HUES48 (cell line): ENCODE data around the gene CSRNP3.

Source experiments
- H3K27ac ChIP-seq: one replicate; pipeline ENCODE4 v1.7.0; 2013; ENCODE audit warnings: low read depth, low read length, inconsistent platforms
- H3K27me3 ChIP-seq: 2 replicates; pipeline ENCODE4 v1.6.1; 2013; ENCODE audit warnings: mild to moderate bottlenecking, low read length; ENCODE audit not compliant: control insufficient read depth, insufficient read depth
- H3K36me3 ChIP-seq: 2 replicates; pipeline ENCODE4 v1.6.1; 2013; ENCODE audit warnings: low read length; ENCODE audit not compliant: control insufficient read depth, insufficient read depth
- H3K4me1 ChIP-seq: 2 replicates; pipeline ENCODE4 v1.6.1; 2013; ENCODE audit warnings: mild to moderate bottlenecking, low read length; ENCODE audit not compliant: control insufficient read depth, insufficient read depth
- H3K4me3 ChIP-seq: 2 replicates; pipeline ENCODE4 v1.5.1; 2013; ENCODE audit warnings: mild to moderate bottlenecking, low read depth, low read length
- H3K9ac ChIP-seq: 2 replicates; pipeline ENCODE4 v1.6.1; 2013; ENCODE audit warnings: mild to moderate bottlenecking, low read depth, low read length, moderate library complexity
- H3K9me3 ChIP-seq: 2 replicates; pipeline ENCODE4 v1.6.1; 2013; ENCODE audit warnings: low read length; ENCODE audit not compliant: control insufficient read depth, insufficient read depth

The CSRNP3 gene

GRCh38 chr2:165500816-165501215 lies 31.3 kb downstream of the CSRNP3 start:
- Histone ChIP-seq H3K9ac (no peak overlapping the region), H3K27ac (no peak overlapping the region), H3K4me1 (no peaks in the 10 kb centered on the region), H3K4me3 (no peak overlapping the region), H3K27me3 (no peaks in the 10 kb centered on the region), H3K9me3 (no peaks in the 10 kb centered on the region), H3K36me3 (peaks cover 4% of the 10 kb centered on the region; the same call in 1 of the 2 replicates)

GRCh38 chr2:165505514-165505913 lies 36.0 kb downstream of the CSRNP3 start:
- Histone ChIP-seq H3K4me1 (no peaks in the 10 kb centered on the region), H3K27me3 (no peaks in the 10 kb centered on the region), H3K9me3 (no peaks in the 10 kb centered on the region), H3K27ac (no peak overlapping the region), H3K9ac (no peak overlapping the region), H3K4me3 (no peak overlapping the region), H3K36me3 (no peaks in the 10 kb centered on the region)

GRCh38 chr2:165508927-165509326 lies 39.4 kb downstream of the CSRNP3 start:
- Histone ChIP-seq H3K36me3 (no peaks in the 10 kb centered on the region), H3K27ac (no peak overlapping the region), H3K4me1 (no peaks in the 10 kb centered on the region), H3K27me3 (no peaks in the 10 kb centered on the region), H3K4me3 (no peak overlapping the region), H3K9me3 (no peaks in the 10 kb centered on the region), H3K9ac (no peak overlapping the region)

GRCh38 chr2:165513479-165513878 lies 44.0 kb downstream of the CSRNP3 start:
- H3K9me3 ChIP-seq, result no peaks in the 10 kb centered on the region

GRCh38 chr2:165518611-165519010 lies 49.1 kb downstream of the CSRNP3 start:
- H3K4me1 ChIP-seq, result peaks cover 10% of the 10 kb centered on the region
- H3K9ac ChIP-seq, result no peak overlapping the region
- no peaks in the 10 kb centered on the region for H3K27me3 ChIP-seq
- no peak overlapping the region for H3K4me3 ChIP-seq
- H3K27ac ChIP-seq, result no peak overlapping the region
- no peaks in the 10 kb centered on the region; the same call in 1 of the 2 replicates for H3K36me3 ChIP-seq
- no peaks in the 10 kb centered on the region for H3K9me3 ChIP-seq

More at GRCh38 chr2:165513479-165513878, 44.0 kb downstream of the CSRNP3 start:
- H3K9ac ChIP-seq, result no peak overlapping the region
- H3K27ac ChIP-seq, result no peak overlapping the region
- no peak overlapping the region for H3K4me3 ChIP-seq
- H3K27me3 ChIP-seq, result no peaks in the 10 kb centered on the region
- no peaks in the 10 kb centered on the region for H3K4me1 ChIP-seq
- H3K36me3 ChIP-seq, result no peaks in the 10 kb centered on the region; the same call in 1 of the 2 replicates

- no peaks in the 10 kb centered on the region for H3K27me3 ChIP-seq
- H3K9me3 ChIP-seq, result no peaks in the 10 kb centered on the region
- peaks cover 10% of the 10 kb centered on the region for H3K4me1 ChIP-seq
- no peak overlapping the region for H3K9ac ChIP-seq
- H3K4me3 ChIP-seq, result no peak overlapping the region
- no peaks in the 10 kb centered on the region; the same call in 1 of the 2 replicates for H3K36me3 ChIP-seq
- H3K27ac ChIP-seq, result no peak overlapping the region
Measured at GRCh38 chr2:165522719-165523118, 53.2 kb downstream of the CSRNP3 start.

GRCh38 chr2:165524720-165525119 lies 55.2 kb downstream of the CSRNP3 start:
- peaks cover 10% of the 10 kb centered on the region for H3K4me1 ChIP-seq
- H3K9me3 ChIP-seq, result no peaks in the 10 kb centered on the region
- no peaks in the 10 kb centered on the region for H3K36me3 ChIP-seq
- H3K4me3 ChIP-seq, result no peak overlapping the region
- H3K27me3 ChIP-seq, result no peaks in the 10 kb centered on the region
- H3K27ac ChIP-seq, result no peak overlapping the region
- no peak overlapping the region for H3K9ac ChIP-seq

GRCh38 chr2:165528691-165529090 lies 59.2 kb downstream of the CSRNP3 start:
- no peaks in the 10 kb centered on the region for H3K4me1 ChIP-seq

GRCh38 chr2:165529130-165529529 lies 59.6 kb downstream of the CSRNP3 start:
- Histone ChIP-seq H3K9ac (no peak overlapping the region), H3K4me1 (no peaks in the 10 kb centered on the region), H3K27ac (no peak overlapping the region), H3K4me3 (no peak overlapping the region), H3K36me3 (no peaks in the 10 kb centered on the region), H3K27me3 (no peaks in the 10 kb centered on the region), H3K9me3 (no peaks in the 10 kb centered on the region)

More at GRCh38 chr2:165528691-165529090, 59.2 kb downstream of the CSRNP3 start:
- Histone ChIP-seq H3K9me3 (no peaks in the 10 kb centered on the region), H3K36me3 (no peaks in the 10 kb centered on the region), H3K27me3 (no peaks in the 10 kb centered on the region), H3K9ac (no peak overlapping the region), H3K27ac (no peak overlapping the region), H3K4me3 (no peak overlapping the region)

- Histone ChIP-seq H3K9me3 (no peaks in the 10 kb centered on the region), H3K4me1 (peaks cover 6% of the 10 kb centered on the region; the same call in 1 of the 2 replicates)
Measured at GRCh38 chr2:165533331-165533730, 63.8 kb downstream of the CSRNP3 start.

GRCh38 chr2:165535471-165535870 lies 66.0 kb downstream of the CSRNP3 start:
- H3K4me3 ChIP-seq, result no peak overlapping the region
- H3K27me3 ChIP-seq, result no peaks in the 10 kb centered on the region

More at GRCh38 chr2:165533331-165533730, 63.8 kb downstream of the CSRNP3 start:
- H3K36me3 ChIP-seq, result no peaks in the 10 kb centered on the region
- no peaks in the 10 kb centered on the region for H3K27me3 ChIP-seq
- no peak overlapping the region for H3K9ac ChIP-seq
- no peak overlapping the region for H3K4me3 ChIP-seq
- no peak overlapping the region for H3K27ac ChIP-seq

More at GRCh38 chr2:165535471-165535870, 66.0 kb downstream of the CSRNP3 start:
- Histone ChIP-seq H3K36me3 (no peaks in the 10 kb centered on the region), H3K9me3 (no peaks in the 10 kb centered on the region), H3K27ac (no peak overlapping the region), H3K9ac (no peak overlapping the region), H3K4me1 (peaks cover 6% of the 10 kb centered on the region; the same call in 1 of the 2 replicates)
